AG04449 (cell line): ENCODE data around the gene B3GALT6.

Experiments
- CTCF ChIA-PET: fragments of 350-600 bp; formaldehyde crosslinking; extraction: SDS; loops from one replicate; lab custom pipeline; 2021; ENCODE audit warnings: antibody characterized with exemption; lab: Yijun Ruan, JAX
- POLR2A ChIA-PET: fragments of 400-600, 350-600 bp; formaldehyde crosslinking; extraction: SDS; loops from one replicate; lab custom pipeline; 2020; ENCODE audit warnings: antibody characterized with exemption, inconsistent platforms; lab: Yijun Ruan, JAX
- DNase-seq: peaks from one replicate; pipeline ENCODE4 v3.0.0-alpha.2; 2010; ENCODE audit warnings: low read depth, low spot score
- H3K4me3 ChIP-seq: 2 replicates; pipeline ENCODE4 v1.5.1; 2011; ENCODE audit warnings: low read depth, mild to moderate bottlenecking, control low read depth, low read length
- TF ChIP-seq, protein P1 (sequence below): IDR thresholded peaks from one replicate; pipeline ENCODE4 v1.5.1; 2011; ENCODE audit warnings: mild to moderate bottlenecking, moderate library complexity, low read length, control low read depth, inconsistent platforms; ENCODE audit not compliant: insufficient read depth; ENCODE audit errors: missing control alignments

Gene B3GALT6

DNA sequence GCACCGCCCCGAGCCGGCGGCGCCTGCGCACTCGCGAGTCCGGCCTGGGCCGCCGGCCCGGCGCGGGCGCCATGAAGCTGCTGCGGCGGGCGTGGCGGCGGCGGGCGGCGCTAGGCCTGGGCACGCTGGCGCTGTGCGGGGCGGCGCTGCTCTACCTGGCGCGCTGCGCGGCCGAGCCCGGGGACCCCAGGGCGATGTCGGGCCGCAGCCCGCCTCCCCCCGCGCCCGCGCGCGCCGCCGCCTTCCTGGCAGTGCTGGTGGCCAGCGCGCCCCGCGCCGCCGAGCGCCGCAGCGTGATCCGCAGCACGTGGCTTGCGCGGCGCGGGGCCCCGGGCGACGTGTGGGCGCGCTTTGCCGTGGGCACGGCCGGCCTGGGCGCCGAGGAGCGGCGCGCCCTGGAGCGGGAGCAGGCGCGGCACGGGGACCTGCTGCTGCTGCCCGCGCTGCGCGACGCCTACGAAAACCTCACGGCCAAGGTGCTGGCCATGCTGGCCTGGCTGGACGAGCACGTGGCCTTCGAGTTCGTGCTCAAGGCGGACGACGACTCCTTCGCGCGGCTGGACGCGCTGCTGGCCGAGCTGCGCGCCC lies at the start of gene B3GALT6:
Gene B3GALT6, plus strand, starts transcription at position 30 of the 588 bp plus-strand sequence. Its CDS starts 42 bp downstream, at position 72.
- no peak for DNase-seq
- H3K4me3 ChIP-seq, result peak within 1 kb of the TSS; percentile 77
- CTCF ChIA-PET, result no interaction called here
- POLR2A ChIA-PET, result interaction anchor here (0.6 to 2.0 kb wide), 2 partner anchors 10 to 19 kb away, joined by 3 to 8 read pairs; no protein-coding TSS in a partner anchor
- TF ChIP-seq, protein P1, sequence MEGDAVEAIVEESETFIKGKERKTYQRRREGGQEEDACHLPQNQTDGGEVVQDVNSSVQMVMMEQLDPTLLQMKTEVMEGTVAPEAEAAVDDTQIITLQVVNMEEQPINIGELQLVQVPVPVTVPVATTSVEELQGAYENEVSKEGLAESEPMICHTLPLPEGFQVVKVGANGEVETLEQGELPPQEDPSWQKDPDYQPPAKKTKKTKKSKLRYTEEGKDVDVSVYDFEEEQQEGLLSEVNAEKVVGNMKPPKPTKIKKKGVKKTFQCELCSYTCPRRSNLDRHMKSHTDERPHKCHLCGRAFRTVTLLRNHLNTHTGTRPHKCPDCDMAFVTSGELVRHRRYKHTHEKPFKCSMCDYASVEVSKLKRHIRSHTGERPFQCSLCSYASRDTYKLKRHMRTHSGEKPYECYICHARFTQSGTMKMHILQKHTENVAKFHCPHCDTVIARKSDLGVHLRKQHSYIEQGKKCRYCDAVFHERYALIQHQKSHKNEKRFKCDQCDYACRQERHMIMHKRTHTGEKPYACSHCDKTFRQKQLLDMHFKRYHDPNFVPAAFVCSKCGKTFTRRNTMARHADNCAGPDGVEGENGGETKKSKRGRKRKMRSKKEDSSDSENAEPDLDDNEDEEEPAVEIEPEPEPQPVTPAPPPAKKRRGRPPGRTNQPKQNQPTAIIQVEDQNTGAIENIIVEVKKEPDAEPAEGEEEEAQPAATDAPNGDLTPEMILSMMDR, result no peak

DNA sequence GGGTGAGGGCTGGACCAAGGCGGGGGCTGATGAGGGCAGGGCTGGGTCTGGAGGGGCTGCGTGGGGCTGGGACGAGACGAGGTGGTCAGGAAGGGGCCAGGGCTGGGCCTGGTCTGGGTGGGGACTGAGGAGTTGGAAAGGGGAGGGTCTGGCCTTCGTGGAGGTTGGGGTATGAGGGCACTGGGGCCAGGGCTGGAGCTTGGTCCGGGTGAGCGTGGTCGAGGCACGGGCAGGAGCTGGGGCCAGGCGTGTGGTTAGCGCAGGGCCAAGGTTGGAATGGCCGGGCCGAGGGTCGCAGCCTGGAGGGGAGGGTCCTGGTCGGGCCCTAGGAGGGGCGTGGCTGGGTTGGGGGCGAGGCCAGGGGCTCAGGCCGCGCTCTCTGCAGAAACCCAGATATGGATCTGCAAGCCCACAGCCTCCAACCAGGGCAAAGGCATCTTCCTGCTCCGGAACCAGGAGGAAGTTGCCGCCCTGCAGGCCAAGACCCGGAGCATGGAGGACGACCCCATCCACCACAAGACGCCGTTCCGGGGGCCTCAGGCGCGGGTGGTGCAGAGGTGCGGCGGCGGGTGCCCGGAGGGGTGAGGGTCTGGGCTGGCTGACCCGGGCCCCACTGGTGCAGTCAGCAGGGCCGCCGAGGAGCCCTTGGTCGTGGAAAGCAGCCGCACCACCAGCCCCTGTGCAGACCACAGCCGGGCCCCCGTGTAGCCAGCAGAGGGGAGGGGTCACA lies 49.4 kb upstream of the B3GALT6 start:
- ChIA-PET CTCF (no interaction called here), POLR2A (no interaction called here)
- no peak for DNase-seq
- TF ChIP-seq, protein P1, result no peak
- no peak overlapping the region for H3K4me3 ChIP-seq

DNA sequence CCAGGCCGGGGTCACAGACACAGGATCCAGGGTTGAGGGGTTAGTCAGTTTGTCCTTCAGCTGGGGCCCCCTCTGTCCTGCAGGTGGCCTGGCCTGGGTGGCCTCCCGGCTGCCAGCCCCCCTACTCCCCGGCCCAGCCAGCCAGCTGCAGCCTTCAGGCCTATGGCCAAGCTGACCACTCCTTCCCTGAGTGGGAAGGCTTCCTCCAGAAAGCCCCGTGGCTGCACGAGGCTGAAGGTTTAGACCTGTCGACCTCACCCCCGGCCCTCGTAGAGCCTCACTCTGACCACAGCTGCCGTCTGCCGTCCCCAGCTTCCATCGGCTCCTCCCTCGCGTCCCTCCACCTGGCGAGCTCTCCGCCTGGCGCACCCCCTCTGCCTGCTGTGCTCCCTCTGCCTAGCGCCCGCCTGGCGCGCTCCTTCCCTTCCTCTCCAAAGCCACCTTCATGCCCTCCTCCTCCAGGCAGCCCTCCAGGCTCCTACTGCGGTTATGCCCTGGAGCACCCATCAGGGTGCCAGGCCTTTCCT lies 48.8 kb upstream of the B3GALT6 start:
- no peak for DNase-seq
- TF ChIP-seq, protein P1, result no peak
- ChIA-PET POLR2A (no interaction called here), CTCF (no interaction called here)
- H3K4me3 ChIP-seq, result no peak overlapping the region

DNA sequence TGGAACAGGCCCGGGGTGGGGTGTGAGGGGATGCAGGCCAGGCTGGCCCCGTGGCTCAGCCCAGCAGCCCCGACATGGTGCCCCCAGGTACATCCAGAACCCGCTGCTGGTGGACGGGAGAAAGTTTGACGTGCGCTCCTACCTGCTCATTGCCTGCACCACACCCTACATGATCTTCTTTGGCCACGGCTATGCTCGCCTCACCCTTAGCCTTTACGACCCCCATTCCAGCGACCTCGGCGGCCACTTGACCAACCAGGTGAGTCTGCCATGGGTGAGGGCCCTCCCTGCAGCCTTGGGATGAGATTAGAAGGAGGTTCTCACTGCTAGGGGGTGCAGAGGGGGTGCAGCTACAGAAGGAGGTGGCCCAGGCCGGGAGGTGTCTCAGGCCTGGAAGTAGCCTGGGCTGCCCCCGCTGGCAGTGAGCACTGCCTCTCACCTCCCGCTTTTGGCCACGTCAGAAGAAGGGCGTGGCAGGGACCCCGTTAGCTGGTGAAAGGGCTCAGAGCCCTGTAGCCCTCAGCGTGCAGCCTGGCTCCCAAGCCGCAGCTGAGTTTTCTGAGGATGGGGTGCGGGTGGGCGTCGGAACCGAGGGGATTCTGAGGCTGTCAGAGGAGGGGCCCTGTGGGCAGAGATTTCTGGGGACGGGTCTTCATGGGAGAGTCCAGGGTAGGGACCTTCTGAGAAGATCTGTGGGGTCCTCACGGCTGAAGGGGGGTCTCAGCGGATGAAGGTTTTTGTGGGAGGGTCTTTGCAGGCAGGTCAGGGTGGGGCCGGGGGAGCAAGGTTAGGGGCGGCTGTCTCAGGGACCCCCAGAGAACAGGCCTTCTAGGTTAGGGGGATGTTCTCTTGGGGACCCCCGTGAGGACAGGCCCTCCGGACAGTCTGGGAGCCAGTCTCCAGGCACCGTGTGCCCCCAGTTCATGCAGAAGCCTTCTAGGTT lies 47.9 kb upstream of the B3GALT6 start:
- DNase-seq, result no peak
- no peak overlapping the region for H3K4me3 ChIP-seq
- CTCF ChIA-PET, result no interaction called here
- POLR2A ChIA-PET, result no interaction called here
- TF ChIP-seq, protein P1, result no peak

DNA sequence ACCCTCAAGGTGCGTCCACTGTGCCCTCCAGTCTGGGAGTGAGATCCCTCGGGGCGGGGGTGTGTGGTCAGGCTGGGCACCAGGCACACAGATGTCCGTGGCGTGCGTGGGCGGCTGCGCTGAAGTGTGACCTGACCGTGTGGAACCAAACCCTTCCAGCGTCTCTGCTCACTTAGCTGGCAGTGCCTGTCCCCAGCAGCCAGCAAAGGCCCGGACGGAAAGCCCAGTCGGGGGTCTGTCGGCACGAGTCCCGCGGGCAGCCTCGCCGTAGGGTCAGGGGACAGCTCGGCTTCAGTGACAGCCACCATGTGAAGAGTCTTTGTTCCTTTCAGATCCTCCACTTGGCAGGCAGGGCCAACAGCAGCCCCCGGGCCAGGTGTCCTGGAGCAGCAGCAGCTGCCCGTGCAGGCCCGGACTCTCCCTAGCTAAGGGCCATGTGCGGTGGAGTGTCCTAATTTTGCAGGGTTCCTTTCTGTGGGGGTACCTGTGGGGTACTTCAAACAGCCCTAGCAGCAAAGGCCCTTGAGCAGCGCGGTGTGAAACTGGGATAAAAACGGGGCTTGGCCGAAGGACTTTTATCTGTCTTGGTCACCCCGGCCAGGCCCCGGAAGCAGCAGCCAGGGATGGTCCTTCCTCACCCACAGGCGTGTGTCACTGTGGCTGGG lies 46.8 kb upstream of the B3GALT6 start:
- DNase-seq, result no peak
- H3K4me3 ChIP-seq, result no peak overlapping the region
- ChIA-PET CTCF (no interaction called here), POLR2A (no interaction called here)
- TF ChIP-seq, protein P1, result no peak
